CD4-positive, alpha-beta memory T cell (primary cell): ENCODE results near the gene TPPP. TPM values are rescaled to one million over a fixed set of nuclear protein-coding genes. Genes with fewer than 3 reads are reported as not detected.
"Not testable (repeated sequence)": the region's sequence is repeated elsewhere in the genome, so short reads cannot be mapped to it uniquely, and the experiment has no call there.

Experiments
- CTCF ChIA-PET: fragments of 350-600 bp; sonication (Branson Sonifier 250); formaldehyde crosslinking; loops from one replicate; lab custom pipeline; 2021; ENCODE audit warnings: inconsistent platforms; ENCODE audit not compliant: partially characterized antibody; lab: Charles Lee
- POLR2A ChIA-PET: fragments of 350-600 bp; sonication (Branson Sonifier 250); formaldehyde crosslinking; loops from one replicate; lab custom pipeline; 2021; ENCODE audit not compliant: partially characterized antibody; lab: Charles Lee
- DNase-seq, 5 donors: peaks; one replicate each; pipeline versions ENCODE4 v3.0.0 to v3.0.0-alpha.2; 2020 to 2022; ENCODE audit warnings: mixed read lengths in 1 of 5
- H3K27ac ChIP-seq: one replicate; pipeline ENCODE4 v1.7.0; 2013; ENCODE audit warnings: low read depth, low read length
- H3K27me3 ChIP-seq: 2 replicates; pipeline ENCODE4 v1.7.0; 2013; ENCODE audit warnings: mild to moderate bottlenecking, low read length, moderate library complexity; ENCODE audit not compliant: insufficient read depth
- H3K36me3 ChIP-seq: 2 replicates; pipeline ENCODE4 v1.7.0; 2013; ENCODE audit warnings: mild to moderate bottlenecking, low read length, moderate library complexity; ENCODE audit not compliant: insufficient read depth
- H3K4me1 ChIP-seq: 2 replicates; pipeline ENCODE4 v1.7.0; 2013; ENCODE audit warnings: mild to moderate bottlenecking, low read length, moderate library complexity; ENCODE audit not compliant: insufficient read depth
- H3K4me3 ChIP-seq, 2 donors: one replicate each; pipeline ENCODE4 v1.7.0; 2013; ENCODE audit warnings: low read length in 2 of 2, mild to moderate bottlenecking in 1 of 2
- H3K9me3 ChIP-seq, 2 donors: one replicate each; pipeline ENCODE4 v1.7.0; 2013; ENCODE audit warnings: low read length in 2 of 2, control low read depth in 1 of 2; ENCODE audit not compliant: control insufficient read depth in 1 of 2
- H3K27ac Mint-ChIP-seq, 7 donors: one replicate each; pipeline ENCODE4 v1.8.0; 2020 to 2021; ENCODE audit warnings: mixed read lengths in 7 of 7, mild to moderate bottlenecking in 6 of 7, inconsistent platforms in 3 of 7, moderate library complexity in 3 of 7
- H3K27me3 Mint-ChIP-seq, 2 donors: one replicate each; pipeline ENCODE4 v1.8.0; 2020 to 2021; ENCODE audit warnings: mixed read lengths in 2 of 2
- H3K36me3 Mint-ChIP-seq, 2 donors: one replicate each; pipeline ENCODE4 v1.8.0; 2020 to 2021; ENCODE audit warnings: mixed read lengths in 2 of 2, inconsistent platforms in 1 of 2, mild to moderate bottlenecking in 1 of 2
- H3K4me1 Mint-ChIP-seq, 4 donors: one replicate each; pipeline ENCODE4 v1.8.0; 2020 to 2021; ENCODE audit warnings: mixed read lengths in 4 of 4, mild to moderate bottlenecking in 1 of 4
- H3K4me3 Mint-ChIP-seq, 8 donors: one replicate each; pipeline ENCODE4 v1.8.0; 2020 to 2021; ENCODE audit warnings: mixed read lengths in 8 of 8, mild to moderate bottlenecking in 7 of 8, moderate library complexity in 6 of 8, inconsistent platforms in 3 of 8
- H3K9me3 Mint-ChIP-seq, 8 donors: one replicate each; pipeline ENCODE4 v1.8.0; 2020 to 2021; ENCODE audit warnings: mixed read lengths in 8 of 8, mild to moderate bottlenecking in 5 of 8, inconsistent platforms in 3 of 8, moderate library complexity in 1 of 8
- intact Hi-C: fragments of 100-400 bp; cut with micrococcal nuclease; formaldehyde crosslinking; loops from one replicate; pipeline ENCODE4 v1.15.1; 2023
- polyA plus RNA-seq, 2 donors: library from polyadenylated mRNA; unstranded; fragments of 300-500 nt; fragmentation: Illumina TruSeq; gene quantifications; one replicate each; pipeline ENCODE4 v1.2.3, GENCODE V29; 2021
- total RNA-seq, 2 experiments: library from RNA; stranded (reverse); gene quantifications; one replicate each; pipeline ENCODE4 v1.2.3, GENCODE V29; 2021

Gene TPPP
- total and polyA plus RNA-seq, 4 experiments from 2014 or later = 0.36 to 3.3 (median 1.1) TPM

DNA sequence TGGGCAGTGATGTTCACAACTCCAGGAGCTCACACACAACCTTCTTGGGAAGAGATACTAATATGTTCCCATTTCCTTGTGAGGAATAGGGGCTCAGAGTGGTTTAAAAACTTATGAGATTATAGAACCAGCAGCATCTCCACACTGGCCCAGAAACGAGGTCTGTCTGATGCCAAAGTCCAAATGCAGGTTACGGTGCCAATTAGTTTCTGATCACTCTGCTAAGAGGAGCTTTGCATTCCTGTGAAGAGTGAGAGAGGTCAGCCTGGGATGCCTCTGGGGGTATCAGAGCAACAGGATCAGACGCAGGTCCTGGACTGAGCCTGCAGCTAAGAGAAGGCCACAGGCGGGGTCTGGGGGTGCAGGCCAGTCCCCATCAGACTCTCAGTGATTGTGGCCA is 30.2 kb upstream of the TPPP start:
- peaks cover 8 to 18% of the 10 kb centered on the region in 2 donors for H3K36me3 Mint-ChIP-seq
- POLR2A ChIA-PET, H3K4me3 ChIP-seq, H3K27me3 ChIP-seq, H3K27me3 Mint-ChIP-seq, H3K4me1 Mint-ChIP-seq, H3K27ac Mint-ChIP-seq, H3K36me3 ChIP-seq, H3K4me3 Mint-ChIP-seq, intact Hi-C loops, H3K4me1 ChIP-seq, DNase-seq, H3K9me3 ChIP-seq, H3K27ac ChIP-seq, CTCF ChIA-PET: not testable (repeated sequence)
- peaks cover 2 to 32% (median 19%) of the 10 kb centered on the region in 8 donors for H3K9me3 Mint-ChIP-seq

DNA sequence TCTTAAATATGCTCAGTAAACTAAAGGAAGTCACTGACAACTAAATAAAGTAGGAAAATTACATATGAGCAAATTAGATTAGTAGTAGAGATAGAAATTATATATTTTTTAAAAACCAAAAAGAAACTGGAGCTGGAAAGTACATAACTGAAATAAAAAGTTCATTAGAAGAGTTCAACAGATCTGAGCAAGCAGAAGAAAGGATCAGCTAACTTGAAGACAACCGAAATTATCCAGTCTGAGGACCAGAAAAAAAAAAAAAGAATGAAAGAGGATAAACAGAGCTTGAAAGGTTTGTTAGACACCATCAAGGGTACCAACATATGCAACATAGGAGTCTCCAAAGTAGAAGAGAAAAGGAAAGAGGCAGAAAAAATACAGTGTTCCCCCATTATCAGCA is 26.2 kb upstream of the TPPP start:
- DNase-seq, H3K9me3 ChIP-seq, CTCF ChIA-PET, intact Hi-C loops, H3K36me3 ChIP-seq, H3K4me3 Mint-ChIP-seq, H3K27me3 Mint-ChIP-seq, POLR2A ChIA-PET, H3K27ac ChIP-seq, H3K27me3 ChIP-seq, H3K4me3 ChIP-seq, H3K4me1 Mint-ChIP-seq, H3K27ac Mint-ChIP-seq, H3K4me1 ChIP-seq: not testable (repeated sequence)
- Mint-ChIP-seq H3K9me3 (peaks cover 2 to 42% (median 23%) of the 10 kb centered on the region in 8 donors), H3K36me3 (peaks cover 13 to 29% of the 10 kb centered on the region in 2 donors)

- H3K27ac Mint-ChIP-seq = no peak overlapping the region
- DNase-seq = no peak
- ChIA-PET CTCF (no interaction called here), POLR2A (no interaction called here)
- H3K27ac ChIP-seq = no peak overlapping the region
- H3K9me3 ChIP-seq = no peaks in the 10 kb centered on the region
- H3K4me1 Mint-ChIP-seq = no peaks in the 10 kb centered on the region
- H3K9me3 Mint-ChIP-seq = peaks cover 2 to 42% (median 23%) of the 10 kb centered on the region in 8 donors
- peaks cover 13 to 29% of the 10 kb centered on the region in 2 donors for H3K36me3 Mint-ChIP-seq
- no peak overlapping the region for H3K4me3 Mint-ChIP-seq
- no peaks in the 10 kb centered on the region for H3K27me3 ChIP-seq
- H3K27me3 Mint-ChIP-seq = peaks cover 0 to 4% of the 10 kb centered on the region in 2 donors
- intact Hi-C loops = no loop called here
- no peaks in the 10 kb centered on the region for H3K36me3 ChIP-seq
- no peak overlapping the region for H3K4me3 ChIP-seq
- no peaks in the 10 kb centered on the region for H3K4me1 ChIP-seq
These were observed 24.0 kb upstream of the TPPP start for GRCh38 chr5:717143-717542.

DNA sequence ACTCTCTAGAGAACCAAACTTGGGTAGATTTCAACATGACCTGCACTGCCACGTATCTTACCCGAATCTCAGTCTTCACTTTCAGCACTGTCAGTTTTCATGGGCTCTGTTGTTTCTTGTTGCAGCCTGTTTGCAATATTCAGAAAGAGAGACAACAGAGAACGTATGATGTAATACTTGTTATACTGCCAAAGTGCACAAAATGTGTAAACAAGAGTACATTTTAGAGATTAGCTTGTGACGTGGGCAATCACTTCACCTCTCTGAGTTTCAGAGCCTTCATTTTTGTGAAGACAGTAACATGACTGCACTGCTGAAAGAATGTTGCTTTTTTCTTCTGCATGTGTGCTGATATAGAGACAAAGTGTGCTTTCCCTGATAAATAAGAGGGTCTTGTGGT is 23.6 kb upstream of the TPPP start:
- H3K36me3 Mint-ChIP-seq = peaks cover 13 to 29% of the 10 kb centered on the region in 2 donors
- intact Hi-C loops = not testable (repeated sequence)

DNA sequence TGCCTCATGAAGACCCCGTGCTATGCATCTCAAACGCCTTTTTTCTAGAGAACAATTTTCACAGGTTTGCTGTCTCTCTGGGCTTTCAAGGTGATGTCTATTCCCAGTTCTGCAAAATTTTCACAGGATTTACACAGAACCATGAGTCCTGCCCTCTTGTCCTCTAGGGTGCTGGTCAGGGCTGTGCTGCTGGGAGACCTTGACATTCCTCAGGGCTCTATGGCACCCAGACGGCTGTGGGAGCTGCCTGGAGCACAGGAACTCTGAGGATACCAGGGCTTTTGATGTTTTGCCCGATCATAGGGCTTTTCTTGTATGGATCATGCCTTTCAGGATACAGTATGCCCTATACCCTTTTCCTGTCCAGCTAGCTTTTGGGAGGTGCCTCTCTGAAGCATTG is 22.5 kb upstream of the TPPP start:
- H3K9me3 ChIP-seq, H3K27me3 Mint-ChIP-seq, CTCF ChIA-PET, H3K4me3 ChIP-seq, H3K4me1 Mint-ChIP-seq, POLR2A ChIA-PET, H3K4me1 ChIP-seq, H3K27me3 ChIP-seq, H3K27ac ChIP-seq, H3K27ac Mint-ChIP-seq, DNase-seq, H3K36me3 ChIP-seq, H3K4me3 Mint-ChIP-seq, intact Hi-C loops: not testable (repeated sequence)
- Mint-ChIP-seq H3K9me3 (peaks cover 2 to 33% (median 23%) of the 10 kb centered on the region in 8 donors), H3K36me3 (peaks cover 13 to 26% of the 10 kb centered on the region in 2 donors)

More for the DNA sequence above, 23.6 kb upstream of the TPPP start:
- H3K27ac ChIP-seq, DNase-seq, H3K4me3 Mint-ChIP-seq, CTCF ChIA-PET, H3K4me3 ChIP-seq, POLR2A ChIA-PET, H3K4me1 ChIP-seq, H3K27ac Mint-ChIP-seq, H3K27me3 Mint-ChIP-seq, H3K36me3 ChIP-seq, H3K27me3 ChIP-seq, H3K4me1 Mint-ChIP-seq, H3K9me3 ChIP-seq: not testable (repeated sequence)
- peaks cover 2 to 42% (median 23%) of the 10 kb centered on the region in 8 donors for H3K9me3 Mint-ChIP-seq

- H3K27me3 ChIP-seq, H3K4me1 ChIP-seq, intact Hi-C loops, H3K36me3 ChIP-seq, POLR2A ChIA-PET, CTCF ChIA-PET, H3K4me3 ChIP-seq, H3K4me3 Mint-ChIP-seq, H3K27ac Mint-ChIP-seq, DNase-seq, H3K4me1 Mint-ChIP-seq, H3K27me3 Mint-ChIP-seq, H3K27ac ChIP-seq, H3K9me3 ChIP-seq: not testable (repeated sequence)
- Mint-ChIP-seq H3K9me3 (peaks cover 2 to 26% (median 15%) of the 10 kb centered on the region in 8 donors), H3K36me3 (peaks cover 13 to 18% of the 10 kb centered on the region in 2 donors)
These were observed 21.3 kb upstream of the TPPP start for GRCh38 chr5:714215-715118.

GRCh38 chr5:713686-714085 is 20.5 kb upstream of the TPPP start:
- H3K4me3 ChIP-seq, H3K27ac Mint-ChIP-seq, H3K27me3 ChIP-seq, intact Hi-C loops, H3K27me3 Mint-ChIP-seq, DNase-seq, H3K9me3 ChIP-seq, CTCF ChIA-PET, H3K36me3 ChIP-seq, H3K4me1 ChIP-seq, H3K27ac ChIP-seq, H3K4me3 Mint-ChIP-seq, H3K4me1 Mint-ChIP-seq, POLR2A ChIA-PET: not testable (repeated sequence)
- Mint-ChIP-seq H3K9me3 (peaks cover 2 to 18% (median 8%) of the 10 kb centered on the region in 8 donors), H3K36me3 (peaks cover 10 to 13% of the 10 kb centered on the region in 2 donors)
